Activated CD8-positive, alpha-beta T cell treated with anti-CD3 and anti-CD28 coated beads for 36 hours (primary cell): ENCODE results near the gene ALDH1L2. TPM values are rescaled to one million over a fixed set of nuclear protein-coding genes. Genes with fewer than 3 reads are reported as not detected.

Source experiments
- ATAC-seq: fragments of 200-7000 bp; cut with Tn5 transposase; one replicate; pipeline ENCODE4 v1.10.0; 2021; ENCODE audit warnings: mild to moderate bottlenecking, moderate library complexity
- CTCF ChIA-PET: fragments of 350-600 bp; sonication (Branson Sonifier 250); formaldehyde crosslinking; loops from one replicate; lab custom pipeline; 2021; ENCODE audit warnings: antibody characterized with exemption; lab: Charles Lee
- POLR2A ChIA-PET: fragments of 350-600 bp; sonication (Branson Sonifier 250); formaldehyde crosslinking; loops from one replicate; lab custom pipeline; 2021; ENCODE audit warnings: antibody characterized with exemption; lab: Charles Lee
- DNase-seq: peaks from one replicate; pipeline ENCODE4 v3.0.0-alpha.2; 2020
- H3K27ac Mint-ChIP-seq: one replicate; pipeline ENCODE4 v1.8.0; 2021; ENCODE audit warnings: mild to moderate bottlenecking, mixed read lengths
- H3K27me3 Mint-ChIP-seq: one replicate; pipeline ENCODE4 v1.8.0; 2021; ENCODE audit warnings: mixed read lengths
- H3K36me3 Mint-ChIP-seq: one replicate; pipeline ENCODE4 v1.8.0; 2021; ENCODE audit warnings: low read depth, mixed read lengths
- H3K4me1 Mint-ChIP-seq: one replicate; pipeline ENCODE4 v1.8.0; 2021; ENCODE audit warnings: low read depth, mixed read lengths
- H3K4me3 Mint-ChIP-seq: one replicate; pipeline ENCODE4 v1.8.0; 2021; ENCODE audit warnings: mild to moderate bottlenecking, moderate library complexity, mixed read lengths
- H3K9me3 Mint-ChIP-seq: one replicate; pipeline ENCODE4 v1.8.0; 2021; ENCODE audit warnings: mixed read lengths
- CTCF ChIP-seq: fragments of 200-600 bp; IDR thresholded peaks from one replicate; pipeline ENCODE4 v1.8.0; 2022; ENCODE audit warnings: antibody characterized with exemption, mild to moderate bottlenecking
- intact Hi-C: fragments of 100-400 bp; cut with micrococcal nuclease; formaldehyde crosslinking; loops from one replicate; pipeline ENCODE4 v1.10.0; 2022
- total RNA-seq, 2 experiments: library from RNA; stranded (reverse); gene quantifications; one replicate each; pipeline ENCODE4 v1.2.3, GENCODE V29; 2021

Gene ALDH1L2
- total RNA-seq, 2 experiments from 2014 or later = 5.7 to 7.8 TPM

DNA sequence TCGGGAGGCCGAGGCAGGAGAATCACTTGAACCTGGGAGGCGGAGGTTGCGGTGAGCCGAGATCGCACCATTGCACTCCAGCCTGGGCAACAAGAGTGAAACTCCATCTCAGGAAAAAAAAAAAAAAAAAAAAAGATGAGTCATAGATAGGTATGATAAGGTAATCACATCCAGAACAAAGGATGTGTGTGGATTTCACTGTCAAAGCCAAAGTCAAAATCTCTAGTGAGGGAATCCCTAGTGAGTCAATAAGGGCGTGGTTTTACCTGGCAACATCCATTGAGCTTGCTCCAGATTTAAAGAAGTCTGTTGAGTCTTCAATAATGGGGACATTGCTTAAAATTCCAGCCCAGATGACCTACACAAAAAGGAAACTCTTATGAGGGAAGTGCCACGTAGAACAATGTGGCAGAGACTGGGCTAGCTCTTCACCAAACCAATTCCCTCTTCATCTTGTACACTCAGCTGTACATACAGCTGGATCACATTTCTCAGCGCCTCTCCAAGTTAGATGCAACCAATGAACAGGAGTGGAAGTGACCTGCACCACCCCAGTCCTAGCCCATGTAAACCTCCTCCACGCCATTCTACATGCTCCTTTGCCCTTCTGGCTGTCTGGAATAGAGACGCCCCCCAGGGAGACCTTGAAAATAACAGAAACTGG, 23.4 kb downstream of the ALDH1L2 start:
- intact Hi-C loops = no loop called here
- no peaks in the 10 kb centered on the region for H3K36me3 Mint-ChIP-seq
- ATAC-seq = no peak
- H3K9me3 Mint-ChIP-seq = peaks cover 8% of the 10 kb centered on the region
- H3K4me1 Mint-ChIP-seq = peaks cover 2% of the 10 kb centered on the region
- CTCF ChIA-PET = no interaction called here
- no peak for DNase-seq
- H3K27me3 Mint-ChIP-seq = no peaks in the 10 kb centered on the region
- POLR2A ChIA-PET = no interaction called here
- no peak for TF ChIP-seq CTCF
- no peak overlapping the region for H3K27ac Mint-ChIP-seq
- H3K4me3 Mint-ChIP-seq = no peak overlapping the region

- ChIA-PET POLR2A (no interaction called here), CTCF (interaction anchor here (0.7 to 1.4 kb wide), 2 partner anchors 144 to 676 kb away, joined by 3 read pairs; no protein-coding TSS in a partner anchor)
- no peaks in the 10 kb centered on the region for H3K27me3 Mint-ChIP-seq
- no peak overlapping the region for H3K27ac Mint-ChIP-seq
- intact Hi-C loops = loop anchor here (10.0 kb wide), 1 partner anchor 182 kb away; no protein-coding TSS in a partner anchor
- peaks cover 8% of the 10 kb centered on the region for H3K36me3 Mint-ChIP-seq
- no peak for ATAC-seq
- peaks cover 2% of the 10 kb centered on the region for H3K4me1 Mint-ChIP-seq
- peaks cover 18% of the 10 kb centered on the region for H3K9me3 Mint-ChIP-seq
- TF ChIP-seq CTCF = no peak
- no peak overlapping the region for H3K4me3 Mint-ChIP-seq
- no peak for DNase-seq
Observed at GRCh38 chr12:105057174-105057573, 27.1 kb downstream of the ALDH1L2 start.

GRCh38 chr12:105053116-105053572, 31.1 kb downstream of the ALDH1L2 start:
- POLR2A ChIA-PET = no interaction called here
- ATAC-seq = peak; percentile 87

GRCh38 chr12:105051981-105052380, 32.3 kb downstream of the ALDH1L2 start:
- no peak for DNase-seq
- Mint-ChIP-seq H3K4me1 (peaks cover under 1% of the 10 kb centered on the region), H3K36me3 (peaks cover 8% of the 10 kb centered on the region), H3K27ac (no peak overlapping the region), H3K4me3 (no peak overlapping the region), H3K27me3 (no peaks in the 10 kb centered on the region), H3K9me3 (peaks cover 16% of the 10 kb centered on the region)
- no peak for TF ChIP-seq CTCF
- ATAC-seq = no peak
- CTCF ChIA-PET = interaction anchor here (0.6 to 3.1 kb wide), 8 partner anchors 8 to 852 kb away, joined by 3 to 18 read pairs (median 8); partner anchors contain the start of gene SLC41A2
- intact Hi-C loops = loop anchor here (5.0 to 10.0 kb wide), 3 partner anchors 177 to 670 kb away; no protein-coding TSS in a partner anchor
- POLR2A ChIA-PET = no interaction called here

More at GRCh38 chr12:105053116-105053572, 31.1 kb downstream of the ALDH1L2 start:
- Mint-ChIP-seq H3K9me3 (peaks cover 18% of the 10 kb centered on the region), H3K4me1 (peaks cover 2% of the 10 kb centered on the region), H3K27ac (no peak overlapping the region), H3K27me3 (no peaks in the 10 kb centered on the region), H3K4me3 (no peak overlapping the region), H3K36me3 (peaks cover 8% of the 10 kb centered on the region)
- CTCF ChIA-PET = interaction anchor here (0.7 to 4.0 kb wide), 25 partner anchors 9 to 853 kb away, joined by 3 to 31 read pairs (median 4); partner anchors contain the start of genes NOPCHAP1 and SLC41A2
- intact Hi-C loops = loop anchor here (5.0 to 10.0 kb wide), 3 partner anchors 178 to 671 kb away; no protein-coding TSS in a partner anchor
- peak; percentile 91 for TF ChIP-seq CTCF
- peak; percentile 89 for DNase-seq

DNA sequence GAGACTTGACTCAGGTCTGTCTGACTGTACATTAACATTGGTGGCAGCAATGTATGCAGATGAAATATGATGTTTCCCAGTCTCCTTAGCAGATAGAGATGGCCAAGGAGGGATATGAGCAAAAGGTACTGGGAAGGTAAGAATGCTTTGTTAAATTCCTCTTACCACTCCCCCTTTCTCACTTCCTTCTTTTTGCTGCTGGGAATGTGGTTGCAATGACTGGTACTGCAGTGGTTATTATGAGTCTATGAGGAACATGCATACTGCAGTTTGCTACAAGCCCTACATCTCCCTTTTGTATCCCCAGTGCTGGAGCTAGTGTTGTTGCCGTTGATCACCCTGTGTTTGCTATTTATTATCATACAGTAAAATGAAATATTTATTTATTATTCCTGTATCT, 35.9 kb downstream of the ALDH1L2 start:
- no peak overlapping the region for H3K4me3 Mint-ChIP-seq
- no peaks in the 10 kb centered on the region for H3K36me3 Mint-ChIP-seq
- ATAC-seq (no peak), DNase-seq (no peak)
- H3K4me1 Mint-ChIP-seq = no peaks in the 10 kb centered on the region
- H3K27me3 Mint-ChIP-seq = no peaks in the 10 kb centered on the region
- TF ChIP-seq CTCF = no peak
- ChIA-PET CTCF (no interaction called here), POLR2A (no interaction called here)
- no peaks in the 10 kb centered on the region for H3K9me3 Mint-ChIP-seq
- no peak overlapping the region for H3K27ac Mint-ChIP-seq
- intact Hi-C loops = no loop called here
